B cell (primary cell): ENCODE results near the gene KRTAP29-1. TPM values are rescaled to one million over a fixed set of nuclear protein-coding genes. Genes with fewer than 3 reads are reported as not detected.

Source experiments
- ATAC-seq: fragments of 200-7000 bp; cut with Tn5 transposase; one replicate; pipeline ENCODE4 v1.10.0; 2021; ENCODE audit warnings: low read depth, mild to moderate bottlenecking, moderate number of reproducible peaks, moderate library complexity
- CTCF ChIA-PET: fragments of 350-600 bp; sonication (Branson Sonifier 250); formaldehyde crosslinking; loops from one replicate; lab custom pipeline; 2021; ENCODE audit warnings: antibody characterized with exemption, inconsistent platforms; lab: Charles Lee
- POLR2A ChIA-PET: fragments of 350-600 bp; sonication (Branson Sonifier 250); formaldehyde crosslinking; loops from one replicate; lab custom pipeline; 2021; ENCODE audit warnings: antibody characterized with exemption; lab: Charles Lee
- DNase-seq: peaks from one replicate; pipeline ENCODE4 v3.0.0; 2013
- H2AFZ ChIP-seq: 2 replicates; pipeline ENCODE4 v1.6.1; 2012; ENCODE audit warnings: mild to moderate bottlenecking, low read depth, low read length; ENCODE audit not compliant: insufficient read depth, poor library complexity, severe bottlenecking
- H3K27ac ChIP-seq, 2 donors: 1 replicate in 1 of 2; 2 replicates in 1 of 2; pipeline ENCODE4 v1.5.1; 2012 to 2013; ENCODE audit warnings: low read length in 2 of 2, mild to moderate bottlenecking in 2 of 2, moderate library complexity in 1 of 2
- H3K27me3 ChIP-seq, 4 experiments: fragments of 200-600 bp in 1 of 4; sonication (generic) in 1 of 4; replicated peaks in 1 of 4; 1 replicate in 2 of 4; 2 replicates in 2 of 4; pipeline versions ENCODE4 v1.6.1 to v1.7.0; 2013 to 2016; ENCODE audit warnings: low read length in 3 of 4, mild to moderate bottlenecking in 2 of 4, mixed read lengths in 1 of 4, moderate library complexity in 1 of 4; ENCODE audit not compliant: insufficient read depth in 4 of 4, control insufficient read depth in 3 of 4; ENCODE audit errors: control extremely low read depth in 1 of 4
- H3K36me3 ChIP-seq, 2 experiments: replicated peaks in 1 of 2; 1 replicate in 1 of 2; 2 replicates in 1 of 2; pipeline versions ENCODE4 v1.6.1 to v1.7.1; 2013; ENCODE audit warnings: low read length in 1 of 2; ENCODE audit not compliant: insufficient read depth in 2 of 2, control insufficient read depth in 1 of 2; ENCODE audit errors: control extremely low read depth in 1 of 2, extremely low read depth in 1 of 2
- H3K4me1 ChIP-seq, 2 donors: fragments of 200-600 bp in 1 of 2; sonication (generic) in 1 of 2; 1 replicate in 1 of 2; 2 replicates in 1 of 2; pipeline versions ENCODE4 v1.5.1 to v1.6.1; 2013 to 2017; ENCODE audit warnings: low read length in 2 of 2; ENCODE audit not compliant: control insufficient read depth in 2 of 2, insufficient read depth in 2 of 2
- H3K4me2 ChIP-seq: replicated peaks from 2 replicates; pipeline ENCODE3; 2012; ENCODE audit warnings: mild to moderate bottlenecking, low read depth, low read length; ENCODE audit not compliant: poor library complexity, severe bottlenecking
- H3K4me3 ChIP-seq, 5 experiments: fragments of 200-600 bp in 1 of 5; sonication (generic) in 1 of 5; 1 replicate in 3 of 5; 2 replicates in 2 of 5; pipeline versions ENCODE4 v1.5.1 to v1.7.0; 2011 to 2016; ENCODE audit warnings: low read length in 4 of 5, mild to moderate bottlenecking in 4 of 5, low read depth in 2 of 5, control low read depth in 1 of 5, moderate library complexity in 1 of 5; ENCODE audit not compliant: insufficient read depth in 1 of 5; ENCODE audit errors: control extremely low read depth in 1 of 5, extremely low read depth in 1 of 5
- H3K79me2 ChIP-seq: fragments of 200-600 bp; sonication (generic); one replicate; pipeline ENCODE4 v1.6.0; 2016; ENCODE audit warnings: low read length; ENCODE audit not compliant: control insufficient read depth, insufficient read depth
- H3K9ac ChIP-seq: fragments of 200-600 bp; sonication (generic); 2 replicates; pipeline ENCODE4 v1.6.1; 2017; ENCODE audit warnings: mild to moderate bottlenecking, low read length, moderate library complexity
- H3K9me3 ChIP-seq, 3 donors: one replicate each; pipeline versions ENCODE4 v1.6.1 to v1.7.1; 2013; ENCODE audit warnings: low read length in 2 of 3; ENCODE audit not compliant: control insufficient read depth in 2 of 3, insufficient read depth in 1 of 3; ENCODE audit errors: control extremely low read depth in 1 of 3
- H4K20me1 ChIP-seq: 2 replicates; pipeline ENCODE4 v1.6.0; 2012; ENCODE audit warnings: mild to moderate bottlenecking, low read length; ENCODE audit not compliant: insufficient read depth, control insufficient read depth, poor library complexity, severe bottlenecking
- H3K27ac Mint-ChIP-seq: one replicate; pipeline ENCODE4 v1.8.0; 2021; ENCODE audit warnings: mixed read lengths
- H3K27me3 Mint-ChIP-seq: one replicate; pipeline ENCODE4 v1.8.0; 2021; ENCODE audit warnings: mixed read lengths
- H3K4me1 Mint-ChIP-seq: one replicate; pipeline ENCODE4 v1.8.0; 2021; ENCODE audit warnings: mixed read lengths
- H3K4me3 Mint-ChIP-seq: one replicate; pipeline ENCODE4 v1.8.0; 2021; ENCODE audit warnings: mixed read lengths
- H3K9me3 Mint-ChIP-seq: one replicate; pipeline ENCODE4 v1.8.0; 2022; ENCODE audit warnings: mixed read lengths; ENCODE audit not compliant: insufficient read depth
- EZH2 ChIP-seq: IDR thresholded peaks from 2 replicates; pipeline ENCODE4 v1.6.1; 2012; ENCODE audit warnings: borderline replicate concordance, low read depth, mild to moderate bottlenecking, moderate library complexity, low read length; ENCODE audit not compliant: insufficient read depth, poor library complexity, severe bottlenecking
- WGBS: methylation state at CpG from one replicate; pipeline ENCODE4 v1.1.5; 2013; ENCODE audit warnings: missing lambda C conversion rate; ENCODE audit not compliant: insufficient coverage; 5-methylcytosine and 5-hydroxymethylcytosine counted together
- intact Hi-C: fragments of 100-400 bp; cut with micrococcal nuclease; formaldehyde crosslinking; loops from one replicate; pipeline ENCODE4 v1.10.0; 2022
- polyA plus RNA-seq: library from polyadenylated mRNA; depleted of rRNA; stranded (reverse); fragments of >200 nt; gene quantifications from 2 replicates; pipeline ENCODE4 v1.2.3, GENCODE V29; 2012
- total RNA-seq, 2 donors: library from RNA; stranded (reverse); fragments of 120-200 nt in 1 of 2; gene quantifications; 1 replicate in 1 of 2; 2 replicates in 1 of 2; pipeline versions ENCODE4 v1.2.3 to v1.2.4, GENCODE V29; 2013 to 2022
- TF ChIP-seq, protein P1 (sequence below): fragments of 200-600 bp; IDR thresholded peaks from one replicate; pipeline ENCODE4 v1.8.0; 2022; ENCODE audit warnings: antibody characterized with exemption, mild to moderate bottlenecking

The KRTAP29-1 gene
- total and polyA plus RNA-seq, 2 donors (not counting 1 experiment from before 2014, with no cell fraction given): 0.43 TPM; not detected in 1

DNA sequence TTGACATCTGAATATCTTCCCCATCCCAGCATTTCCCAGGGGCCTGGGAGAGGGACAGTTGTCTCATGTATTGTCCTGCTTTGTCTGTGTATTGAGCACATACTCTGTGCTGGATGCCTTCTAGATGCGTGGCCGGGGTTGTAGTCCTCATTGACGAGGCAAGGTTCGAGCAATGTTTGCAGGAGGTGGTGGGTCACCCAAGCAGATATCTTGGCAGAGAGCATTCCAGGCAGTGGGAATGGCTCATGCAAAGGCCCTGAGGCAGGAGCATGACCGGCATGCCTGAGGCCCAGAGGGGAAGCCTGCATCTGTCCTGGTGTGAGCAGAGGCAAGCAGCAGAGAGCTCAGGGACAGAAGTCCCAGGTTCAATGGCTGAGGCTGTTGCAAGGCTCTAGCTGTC is 30.4 kb upstream of the KRTAP29-1 start:
- Histone ChIP-seq H3K4me2 (no peak overlapping the region), H3K36me3 (no peaks in the 10 kb centered on the region), H3K27me3 (peaks cover 0 to 15% (median 1%) of the 10 kb centered on the region in 4 experiments), H3K79me2 (no peaks in the 10 kb centered on the region), H3K9ac (no peak overlapping the region), H3K4me1 (peaks cover 0 to 3% of the 10 kb centered on the region in 2 donors), H3K9me3 (no peaks in the 10 kb centered on the region), H3K4me3 (no peak overlapping the region), H2AFZ (no peak overlapping the region), H4K20me1 (no peaks in the 10 kb centered on the region), H3K27ac (no peak overlapping the region)
- POLR2A ChIA-PET: no interaction called here
- peaks cover 6% of the 10 kb centered on the region for H3K4me1 Mint-ChIP-seq
- H3K27me3 Mint-ChIP-seq: peaks cover 17% of the 10 kb centered on the region
- no peak overlapping the region for H3K27ac Mint-ChIP-seq
- DNase-seq: no peak
- no peak for ATAC-seq
- no peak for TF ChIP-seq EZH2
- TF ChIP-seq, protein P1, sequence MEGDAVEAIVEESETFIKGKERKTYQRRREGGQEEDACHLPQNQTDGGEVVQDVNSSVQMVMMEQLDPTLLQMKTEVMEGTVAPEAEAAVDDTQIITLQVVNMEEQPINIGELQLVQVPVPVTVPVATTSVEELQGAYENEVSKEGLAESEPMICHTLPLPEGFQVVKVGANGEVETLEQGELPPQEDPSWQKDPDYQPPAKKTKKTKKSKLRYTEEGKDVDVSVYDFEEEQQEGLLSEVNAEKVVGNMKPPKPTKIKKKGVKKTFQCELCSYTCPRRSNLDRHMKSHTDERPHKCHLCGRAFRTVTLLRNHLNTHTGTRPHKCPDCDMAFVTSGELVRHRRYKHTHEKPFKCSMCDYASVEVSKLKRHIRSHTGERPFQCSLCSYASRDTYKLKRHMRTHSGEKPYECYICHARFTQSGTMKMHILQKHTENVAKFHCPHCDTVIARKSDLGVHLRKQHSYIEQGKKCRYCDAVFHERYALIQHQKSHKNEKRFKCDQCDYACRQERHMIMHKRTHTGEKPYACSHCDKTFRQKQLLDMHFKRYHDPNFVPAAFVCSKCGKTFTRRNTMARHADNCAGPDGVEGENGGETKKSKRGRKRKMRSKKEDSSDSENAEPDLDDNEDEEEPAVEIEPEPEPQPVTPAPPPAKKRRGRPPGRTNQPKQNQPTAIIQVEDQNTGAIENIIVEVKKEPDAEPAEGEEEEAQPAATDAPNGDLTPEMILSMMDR: no peak
- no peaks in the 10 kb centered on the region for H3K9me3 Mint-ChIP-seq
- H3K4me3 Mint-ChIP-seq: no peak overlapping the region
- intact Hi-C loops: no loop called here
- CTCF ChIA-PET: no interaction called here
- 96% methylated on average over 5 of the region's 5 CpGs for WGBS

DNA sequence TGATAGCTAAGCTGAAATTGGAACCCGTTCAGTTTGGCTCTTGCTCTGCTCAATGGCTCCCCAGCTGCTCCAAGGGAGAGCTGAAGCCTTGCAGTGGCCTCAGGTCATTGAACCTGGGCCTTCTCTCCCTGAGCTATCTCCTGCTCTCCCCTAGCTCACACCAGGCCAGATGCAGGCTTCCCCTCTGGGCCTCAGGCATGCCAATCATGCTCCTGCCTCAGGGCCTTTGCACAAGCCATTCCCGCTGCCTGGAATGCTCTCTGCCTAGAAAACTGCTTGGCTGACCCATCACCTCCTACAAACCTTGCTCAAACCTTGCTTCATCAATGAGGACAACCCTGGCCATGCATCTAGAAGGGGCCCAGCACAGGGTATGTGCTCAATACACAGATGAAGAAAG is 29.6 kb upstream of the KRTAP29-1 start:
- no peaks in the 10 kb centered on the region for H3K36me3 ChIP-seq
- H3K9me3 ChIP-seq: no peaks in the 10 kb centered on the region
- H2AFZ ChIP-seq: no peak overlapping the region
- no peak overlapping the region for H3K4me3 Mint-ChIP-seq
- H3K79me2 ChIP-seq: no peaks in the 10 kb centered on the region
- H3K27me3 Mint-ChIP-seq: peaks cover 14% of the 10 kb centered on the region
- POLR2A ChIA-PET: interaction anchor here (0.5 kb wide), 1 partner anchor 316 kb away, joined by 13 read pairs; no protein-coding TSS in a partner anchor
- H3K27ac Mint-ChIP-seq: no peak overlapping the region
- peaks cover 6% of the 10 kb centered on the region for H3K4me1 Mint-ChIP-seq
- no peak overlapping the region for H3K4me3 ChIP-seq
- intact Hi-C loops: no loop called here
- H3K9ac ChIP-seq: no peak overlapping the region
- WGBS: 80% methylated on average over 2 of the region's 2 CpGs
- H3K4me2 ChIP-seq: no peak overlapping the region
- H4K20me1 ChIP-seq: no peaks in the 10 kb centered on the region
- ATAC-seq: no peak
- H3K4me1 ChIP-seq: peaks cover 0 to 3% of the 10 kb centered on the region in 2 donors
- TF ChIP-seq EZH2: no peak
- TF ChIP-seq, protein P1: no peak
- peaks cover 0 to 15% (median 1%) of the 10 kb centered on the region in 4 experiments for H3K27me3 ChIP-seq
- no peak overlapping the region for H3K27ac ChIP-seq
- no peak for DNase-seq
- CTCF ChIA-PET: interaction anchor here (1.6 kb wide), 1 partner anchor 10 kb away, joined by 6 read pairs; no protein-coding TSS in a partner anchor
- no peaks in the 10 kb centered on the region for H3K9me3 Mint-ChIP-seq
